HG03175 (cell line): Measurements from ENCODE around the gene UGDH.

ENCODE experiments used
- ATAC-seq: cut with Tn5 transposase; IDR thresholded peaks from one replicate; pipeline ENCODE4 v1.9.1; 2021; ENCODE audit warnings: mild to moderate bottlenecking, moderate library complexity; ENCODE audit not compliant: unreplicated experiment

UGDH gene

GRCh38 chr4:39456946-39457763 is 70.1 kb downstream of the UGDH start:
- no peak for ATAC-seq

GRCh38 chr4:39455486-39455885 is 71.8 kb downstream of the UGDH start:
- ATAC-seq = no peak

- no peak for ATAC-seq
These were observed 73.5 kb downstream of the UGDH start for GRCh38 chr4:39453738-39454137.

- no peak for ATAC-seq
These were observed 74.2 kb downstream of the UGDH start for GRCh38 chr4:39452860-39453587.

- ATAC-seq = no peak
These were observed 74.9 kb downstream of the UGDH start for GRCh38 chr4:39452153-39452859.

GRCh38 chr4:39451423-39452023 is 75.7 kb downstream of the UGDH start:
- no peak for ATAC-seq

GRCh38 chr4:39450618-39451017 is 76.6 kb downstream of the UGDH start:
- ATAC-seq = no peak
